ENCODE results near the gene PPP1R12C.

- TF ChIP-seq CTCF (IDR thresholded peaks at IDR 0.05) (no peak), ZFX (IDR thresholded peaks at IDR 0.05; ENCODE audit: borderline replicate concordance) (no peak)
Measured at GRCh38 chr19:55137915-55138314, 20.5 kb upstream of the PPP1R12C start.
